H1 (cell line): ENCODE measurements around the gene SPATA25. TPM values are rescaled to one million over a fixed set of nuclear protein-coding genes. Genes with fewer than 3 reads are reported as not detected.

ENCODE experiments used
- CTCF ChIA-PET: fragments of 300-600 bp; sonication (Branson Sonifier 250); formaldehyde crosslinking; loops from one replicate; lab custom pipeline; 2021; ENCODE audit not compliant: partially characterized antibody; lab: Charles Lee
- POLR2A ChIA-PET: fragments of 300-600 bp; sonication (Branson Sonifier 250); formaldehyde crosslinking; loops from one replicate; lab custom pipeline; 2021; ENCODE audit warnings: inconsistent platforms; ENCODE audit not compliant: partially characterized antibody; lab: Charles Lee
- DNase-seq, 2 experiments: peaks; one replicate each; pipeline versions ENCODE4 v3.0.0 to v3.0.0-alpha.2; 2010 to 2022; ENCODE audit warnings: low spot score in 2 of 2, low read depth in 1 of 2, mixed read lengths in 1 of 2
- FAIRE-seq: peaks from 2 replicates; lab custom pipeline; 2011; peaks lifted over from hg19 to GRCh38; lab: Jason Lieb, UNC
- H2AFZ ChIP-seq: 2 replicates; pipeline ENCODE4 v1.8.1; 2012; ENCODE audit warnings: low read length, inconsistent platforms
- H2AK5ac ChIP-seq: 2 replicates; pipeline ENCODE4 v1.6.1; 2013; ENCODE audit warnings: low read depth, low read length
- H2BK120ac ChIP-seq: replicated peaks from 2 replicates; pipeline ENCODE3; 2013; ENCODE audit warnings: low read depth, low read length, inconsistent platforms
- H2BK12ac ChIP-seq: 2 replicates; pipeline ENCODE4 v1.6.1; 2013; ENCODE audit warnings: low read depth, low read length
- H2BK15ac ChIP-seq: 2 replicates; pipeline ENCODE4 v1.6.1; 2013; ENCODE audit warnings: low read length
- H2BK20ac ChIP-seq: 2 replicates; pipeline ENCODE4 v1.6.1; 2013; ENCODE audit warnings: low read length
- H2BK5ac ChIP-seq: 2 replicates; pipeline ENCODE4 v1.6.1; 2013; ENCODE audit warnings: low read depth, low read length
- H3K14ac ChIP-seq: 2 replicates; pipeline ENCODE4 v1.6.1; 2013; ENCODE audit warnings: inconsistent platforms; ENCODE audit not compliant: insufficient read length
- H3K18ac ChIP-seq: 2 replicates; pipeline ENCODE4 v1.6.1; 2013; ENCODE audit warnings: low read length; ENCODE audit errors: extremely low read depth
- H3K23ac ChIP-seq: 2 replicates; pipeline ENCODE4 v1.6.1; 2013; ENCODE audit warnings: inconsistent platforms; ENCODE audit not compliant: insufficient read length
- H3K23me2 ChIP-seq: 2 replicates; pipeline ENCODE4 v1.6.1; 2013; ENCODE audit warnings: low read depth, low read length
- H3K27ac ChIP-seq: 2 replicates; pipeline ENCODE4 v1.6.1; 2011; ENCODE audit warnings: low read depth, low read length, inconsistent platforms
- H3K27me3 ChIP-seq, 4 experiments: replicated peaks in 1 of 4; 1 replicate in 1 of 4; 2 replicates in 3 of 4; pipeline versions ENCODE4 v1.6.1 to v1.8.1; 2011 to 2013; ENCODE audit warnings: low read length in 3 of 4, mild to moderate bottlenecking in 3 of 4, inconsistent platforms in 2 of 4, mixed read lengths in 2 of 4, moderate library complexity in 1 of 4; ENCODE audit not compliant: control insufficient read depth in 3 of 4, insufficient read depth in 3 of 4; ENCODE audit errors: extremely low read depth in 1 of 4
- H3K36me3 ChIP-seq, 4 experiments: 2 replicates each; pipeline versions ENCODE4 v1.6.1 to v1.8.1; 2011 to 2013; ENCODE audit warnings: mild to moderate bottlenecking in 4 of 4, low read length in 3 of 4, moderate library complexity in 2 of 4, control low read depth in 1 of 4, inconsistent platforms in 1 of 4; ENCODE audit not compliant: insufficient read depth in 4 of 4, control insufficient read depth in 2 of 4
- H3K4ac ChIP-seq: replicated peaks from 2 replicates; pipeline ENCODE3; 2013; ENCODE audit warnings: low read length, low read depth, mixed read lengths, inconsistent platforms; ENCODE audit not compliant: insufficient read length
- H3K4me1 ChIP-seq, 4 experiments: replicated peaks in 1 of 4; 1 replicate in 1 of 4; 2 replicates in 3 of 4; pipeline versions ENCODE4 v1.6.1 to v1.8.1; 2011 to 2013; ENCODE audit warnings: low read length in 3 of 4, inconsistent platforms in 2 of 4, mixed read lengths in 1 of 4; ENCODE audit not compliant: insufficient read depth in 4 of 4, control insufficient read depth in 3 of 4
- H3K4me2 ChIP-seq, 2 experiments: 2 replicates each; pipeline versions ENCODE4 v1.6.1 to v1.8.1; 2011 to 2013; ENCODE audit warnings: low read depth in 2 of 2, low read length in 2 of 2, control low read depth in 1 of 2, inconsistent platforms in 1 of 2, mild to moderate bottlenecking in 1 of 2; ENCODE audit not compliant: insufficient read depth in 1 of 2
- H3K4me3 ChIP-seq, 4 experiments: fragments of 200-600, 300-600 bp in 1 of 4; sonication (generic), shearing (Covaris generic), sonication (Bioruptor Twin) in 1 of 4; 2 replicates each; pipeline versions ENCODE4 v1.5.1 to v1.8.1; 2011 to 2016; ENCODE audit warnings: low read length in 4 of 4, low read depth in 3 of 4, control low read depth in 2 of 4, inconsistent platforms in 2 of 4, mild to moderate bottlenecking in 2 of 4, mixed read lengths in 1 of 4, moderate library complexity in 1 of 4; ENCODE audit not compliant: insufficient read depth in 2 of 4; ENCODE audit errors: extremely low read depth in 1 of 4
- H3K56ac ChIP-seq: replicated peaks from 2 replicates; pipeline ENCODE3; 2013; ENCODE audit warnings: low read depth, mild to moderate bottlenecking, mixed read lengths, low read length, inconsistent platforms; ENCODE audit not compliant: insufficient read length
- H3K79me1 ChIP-seq: 2 replicates; pipeline ENCODE4 v1.6.1; 2013; ENCODE audit warnings: low read depth, low read length, control low read depth
- H3K79me2 ChIP-seq, 2 experiments: 2 replicates each; pipeline versions ENCODE4 v1.6.1 to v1.8.1; 2012 to 2013; ENCODE audit warnings: low read length in 2 of 2, mild to moderate bottlenecking in 2 of 2, inconsistent platforms in 1 of 2; ENCODE audit not compliant: insufficient read depth in 2 of 2, control insufficient read depth in 1 of 2
- H3K9ac ChIP-seq, 4 experiments: replicated peaks in 1 of 4; 1 replicate in 1 of 4; 2 replicates in 3 of 4; pipeline versions ENCODE4 v1.6.1 to v1.8.1; 2011 to 2013; ENCODE audit warnings: low read depth in 3 of 4, low read length in 3 of 4, control low read depth in 2 of 4, mild to moderate bottlenecking in 2 of 4, moderate library complexity in 2 of 4, inconsistent platforms in 1 of 4; ENCODE audit errors: extremely low read depth in 1 of 4
- H3K9me3 ChIP-seq, 2 experiments: 2 replicates each; pipeline versions ENCODE4 v1.6.1 to v1.8.1; 2012 to 2013; ENCODE audit warnings: mild to moderate bottlenecking in 2 of 2, moderate library complexity in 2 of 2, control low read depth in 1 of 2, inconsistent platforms in 1 of 2, low read depth in 1 of 2, low read length in 1 of 2, mixed read lengths in 1 of 2; ENCODE audit not compliant: insufficient read depth in 2 of 2
- H4K20me1 ChIP-seq, 2 experiments: replicated peaks in 1 of 2; 2 replicates each; pipeline versions ENCODE3 to v1.8.1; 2011 to 2013; ENCODE audit warnings: inconsistent platforms in 2 of 2, low read length in 2 of 2, mild to moderate bottlenecking in 1 of 2; ENCODE audit not compliant: insufficient read depth in 2 of 2, control insufficient read depth in 1 of 2
- H4K5ac ChIP-seq: 2 replicates; pipeline ENCODE4 v1.6.1; 2013; ENCODE audit warnings: low read length, low read depth, mixed read lengths, inconsistent platforms; ENCODE audit not compliant: insufficient read length
- H4K8ac ChIP-seq: 2 replicates; pipeline ENCODE4 v1.8.0; 2013; ENCODE audit warnings: mild to moderate bottlenecking, moderate library complexity, low read length, inconsistent platforms; ENCODE audit not compliant: insufficient read depth; ENCODE audit errors: extremely low read depth
- H4K91ac ChIP-seq: replicated peaks from 2 replicates; pipeline ENCODE3; 2013; ENCODE audit warnings: low read length, mixed read lengths, inconsistent platforms; ENCODE audit not compliant: insufficient read length
- CBX8 ChIP-seq: fragments of 300-800, 300-1000 bp; sonication (generic); IDR thresholded peaks from 2 replicates; pipeline ENCODE4 v1.7.1; 2016; ENCODE audit warnings: low read depth, low read length, borderline replicate concordance
- CHD1 ChIP-seq: IDR thresholded peaks from 2 replicates; pipeline ENCODE4 v1.6.1; 2012; ENCODE audit warnings: low read depth, low read length, improper control_type of control experiment
- EGR1 ChIP-seq: IDR thresholded peaks from 2 replicates; pipeline ENCODE4 v1.6.1; 2011; ENCODE audit warnings: low read depth, low read length, borderline replicate concordance
- GTF2F1 ChIP-seq: IDR thresholded peaks from 2 replicates; pipeline ENCODE4 v1.6.1; 2012; ENCODE audit warnings: low read depth, low read length, improper control_type of control experiment, borderline replicate concordance
- JUN ChIP-seq: IDR thresholded peaks from 2 replicates; pipeline ENCODE4 v1.6.1; 2011; ENCODE audit warnings: low read depth, mild to moderate bottlenecking, improper control_type of control experiment, low read length
- JUND ChIP-seq: IDR thresholded peaks from 2 replicates; pipeline ENCODE4 v1.6.1; 2011; ENCODE audit warnings: mild to moderate bottlenecking, improper control_type of control experiment, low read length
- RNF2 ChIP-seq: fragments of 200-900, 300-1000 bp; sonication (generic); IDR thresholded peaks from 2 replicates; pipeline ENCODE4 v1.7.1; 2016; ENCODE audit warnings: borderline replicate concordance, low read depth, mild to moderate bottlenecking, antibody characterized with exemption, low read length; ENCODE audit not compliant: poor library complexity, severe bottlenecking; ENCODE audit errors: missing control alignments
- SIN3A ChIP-seq, 2 experiments: IDR thresholded peaks in 1 of 2; conservative IDR thresholded peaks in 1 of 2; 2 replicates each; pipeline ENCODE4 v1.6.1; 2011 to 2012; ENCODE audit warnings: low read length in 2 of 2, improper control_type of control experiment in 1 of 2, low read depth in 1 of 2, mild to moderate bottlenecking in 1 of 2
- SP2 ChIP-seq: IDR thresholded peaks from 2 replicates; pipeline ENCODE4 v1.6.1; 2012; ENCODE audit warnings: mild to moderate bottlenecking, low read length, inconsistent platforms
- TBP ChIP-seq: IDR thresholded peaks from 2 replicates; pipeline ENCODE4 v1.6.1; 2011; ENCODE audit warnings: low read depth, low read length, improper control_type of control experiment
- WGBS, 2 experiments: shearing (Covaris generic) in 1 of 2; methylation state at CpG; one replicate each; pipeline versions ENCODE4 v1.1.6 to v1.1.7; 2013 to 2015; ENCODE audit warnings: low lambda C conversion rate in 2 of 2, mixed read lengths in 2 of 2, inconsistent platforms in 1 of 2, low coverage in 1 of 2, missing lambda C conversion rate in 1 of 2; ENCODE audit not compliant: insufficient replicate concordance in 2 of 2, insufficient coverage in 1 of 2, insufficient read length in 1 of 2; ENCODE audit errors: extremely low coverage in 1 of 2, missing lambda C conversion rate in 1 of 2; 5-methylcytosine and 5-hydroxymethylcytosine counted together
- polyA plus RNA-seq, 7 experiments: library from polyadenylated mRNA; depleted of rRNA in 3 of 7; stranded (reverse) in 5 of 7; unstranded in 2 of 7; fragments of >200 nt in 5 of 7; fragments of 200-250 nt in 2 of 7; gene quantifications; 1 replicate in 5 of 7; 2 replicates in 1 of 7; 4 replicates in 1 of 7; pipeline versions ENCODE4 v1.2.1 to v1.2.3, GENCODE V29; 2011 to 2013; ENCODE audit warnings: missing spikeins in 2 of 7, mixed read lengths in 2 of 7
- total RNA-seq: library from RNA; stranded (reverse); fragmentation: NEBNext Ultra II Directional; extraction: Animal tissue kit (Norgen Biotek cat#: 25700); gene quantifications from 2 replicates; pipeline ENCODE4 v1.2.1, GENCODE V29; 2021
- TF ChIP-seq, protein P1 (sequence below): IDR thresholded peaks from 2 replicates; pipeline ENCODE4 v1.6.1; 2012; ENCODE audit warnings: inconsistent platforms

Gene SPATA25
- total and polyA plus RNA-seq, 2 of the 8 experiments (the other 6 are each of a cell fraction or from before 2014, with no cell fraction given), result 2.0 to 3.0 TPM

DNA sequence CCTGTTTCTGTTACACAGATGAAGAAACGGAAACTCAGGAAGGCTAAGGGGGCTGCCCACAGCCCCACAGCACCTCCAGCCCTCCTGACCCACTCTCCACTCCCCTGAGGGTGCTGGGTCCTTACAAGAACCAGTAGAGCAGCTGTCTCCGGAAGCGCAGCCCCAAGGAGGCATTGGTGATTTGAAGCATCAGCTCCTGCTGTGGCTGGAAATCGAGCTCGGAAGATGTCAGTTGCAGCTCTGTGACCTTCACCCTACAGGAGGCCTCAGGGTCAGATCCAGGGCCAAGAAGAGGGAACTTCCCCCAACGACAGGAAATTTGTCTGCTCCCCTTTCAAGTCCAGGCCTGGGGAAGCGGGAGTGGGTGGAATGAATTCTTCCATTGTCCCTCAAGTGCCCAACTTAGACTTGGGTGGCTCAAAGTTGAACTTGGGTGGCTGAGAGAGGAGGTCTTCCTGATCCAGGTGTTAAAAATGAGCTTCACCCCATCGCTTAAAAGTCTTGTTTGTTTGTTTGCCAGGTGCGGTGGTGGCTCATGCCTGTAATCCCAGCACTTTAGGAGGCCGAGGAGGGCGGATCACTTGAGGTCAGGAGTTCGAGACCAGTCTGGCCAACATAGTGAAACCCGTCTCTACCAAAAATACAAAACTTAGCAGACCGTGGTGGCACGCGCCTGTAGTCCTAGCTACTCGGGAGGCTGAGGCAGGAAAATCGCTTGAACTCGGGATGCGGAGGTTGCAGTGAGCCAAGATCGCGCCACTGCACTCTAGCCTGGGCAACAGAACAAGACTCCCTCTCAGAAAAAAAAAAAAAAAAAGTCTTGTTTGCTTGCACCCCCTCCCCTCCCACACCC, 22.6 kb upstream of the SPATA25 start:
- POLR2A ChIA-PET, result interaction anchor here (0.6 to 9.2 kb wide), 13 partner anchors 8 to 97 kb away, joined by 3 to 172 read pairs (median 7); partner anchors contain the start of genes CTSA, NEURL2, PCIF1 and ZSWIM1
- no peak for TF ChIP-seq SIN3A (conservative IDR thresholded peaks at IDR 0.05 in 1 of 2, IDR thresholded peaks at IDR 0.05 in 1 of 2; ENCODE audit: low read depth in 1 of 2, low read length in 2 of 2)
- no peak for TF ChIP-seq CHD1
- no peak for TF ChIP-seq JUND
- TF ChIP-seq EGR1, result no peak
- TF ChIP-seq CBX8, result no peak
- no peak for TF ChIP-seq SP2
- no peak for TF ChIP-seq RNF2
- TF ChIP-seq TBP, result no peak
- TF ChIP-seq, protein P1, sequence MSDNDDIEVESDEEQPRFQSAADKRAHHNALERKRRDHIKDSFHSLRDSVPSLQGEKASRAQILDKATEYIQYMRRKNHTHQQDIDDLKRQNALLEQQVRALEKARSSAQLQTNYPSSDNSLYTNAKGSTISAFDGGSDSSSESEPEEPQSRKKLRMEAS, result no peak
- no peak for TF ChIP-seq JUN
- TF ChIP-seq GTF2F1, result no peak

More for the DNA sequence above, 22.6 kb upstream of the SPATA25 start:
- no peak overlapping the region for H2BK120ac ChIP-seq
- no peak overlapping the region for H3K27ac ChIP-seq
- no peak overlapping the region for H3K23ac ChIP-seq
- H2AFZ ChIP-seq, result no peak overlapping the region
- no peak overlapping the region for H4K8ac ChIP-seq
- no peak overlapping the region for H3K18ac ChIP-seq
- no peak overlapping the region for H2AK5ac ChIP-seq
- no peak overlapping the region for H4K91ac ChIP-seq
- H3K4me1 ChIP-seq, result peaks cover 0 to 2% (median 0%) of the 10 kb centered on the region in 4 experiments; a peak in 3 of 7 replicates
- H3K9me3 ChIP-seq, result no peaks in the 10 kb centered on the region
- peaks cover 6 to 34% (median 26%) of the 10 kb centered on the region in 4 experiments; a peak in 7 of 8 replicates for H3K36me3 ChIP-seq
- H3K23me2 ChIP-seq, result peaks cover 11% of the 10 kb centered on the region; the same call in 1 of the 2 replicates
- peak overlapping the region in 3 of 4 experiments; percentile 23 to 39 (median 26); a peak in 5 of 8 replicates for H3K4me3 ChIP-seq
- no peak overlapping the region for H2BK15ac ChIP-seq
- H3K56ac ChIP-seq, result no peak overlapping the region
- H2BK20ac ChIP-seq, result no peak overlapping the region
- H3K4ac ChIP-seq, result no peak overlapping the region
- H3K14ac ChIP-seq, result no peak overlapping the region
- no peaks in the 10 kb centered on the region for H3K27me3 ChIP-seq
- 90% methylated on average over 21 of the region's 22 CpGs; no CpG with 5 or more reads in 1 of the 2 experiments for WGBS, 2 experiments
- no peak overlapping the region for H3K9ac ChIP-seq
- CTCF ChIA-PET, result interaction anchor here (0.6 to 2.6 kb wide), 11 partner anchors 10 to 96 kb away, joined by 3 to 12 read pairs (median 4); partner anchors contain the start of genes CTSA and PCIF1
- DNase-seq (no peak), FAIRE-seq (no peak)
- H3K79me1 ChIP-seq, result no peaks in the 10 kb centered on the region; the same call in 1 of the 2 replicates
- 0 out of 4 replicates have a peak, but pooled peaks cover 0 to 3% of the 10 kb centered on the region in 2 experiments for H3K79me2 ChIP-seq
- H2BK5ac ChIP-seq, result no peak overlapping the region
- peaks cover 2 to 12% of the 10 kb centered on the region in 2 experiments for H4K20me1 ChIP-seq
- H3K4me2 ChIP-seq, result peak overlapping the region; percentile 28 to 90; a peak in 3 of 4 replicates
- no peak overlapping the region for H4K5ac ChIP-seq
- H2BK12ac ChIP-seq, result no peak overlapping the region
